HG03575 (cell line): ENCODE results near the gene CCDC7.
"Not testable (repeated sequence)": the region's sequence is repeated elsewhere in the genome, so short reads cannot be mapped to it uniquely, and the experiment has no call there.

ENCODE experiments used
- ATAC-seq: cut with Tn5 transposase; IDR thresholded peaks from one replicate; pipeline ENCODE4 v1.9.1; 2021; ENCODE audit not compliant: unreplicated experiment, insufficient number of reproducible peaks, low FRiP score; ENCODE audit errors: extremely low read depth

The CCDC7 gene

GRCh38 chr10:32661346-32661745 lies 215.4 kb downstream of the CCDC7 start:
- ATAC-seq, result no peak

DNA sequence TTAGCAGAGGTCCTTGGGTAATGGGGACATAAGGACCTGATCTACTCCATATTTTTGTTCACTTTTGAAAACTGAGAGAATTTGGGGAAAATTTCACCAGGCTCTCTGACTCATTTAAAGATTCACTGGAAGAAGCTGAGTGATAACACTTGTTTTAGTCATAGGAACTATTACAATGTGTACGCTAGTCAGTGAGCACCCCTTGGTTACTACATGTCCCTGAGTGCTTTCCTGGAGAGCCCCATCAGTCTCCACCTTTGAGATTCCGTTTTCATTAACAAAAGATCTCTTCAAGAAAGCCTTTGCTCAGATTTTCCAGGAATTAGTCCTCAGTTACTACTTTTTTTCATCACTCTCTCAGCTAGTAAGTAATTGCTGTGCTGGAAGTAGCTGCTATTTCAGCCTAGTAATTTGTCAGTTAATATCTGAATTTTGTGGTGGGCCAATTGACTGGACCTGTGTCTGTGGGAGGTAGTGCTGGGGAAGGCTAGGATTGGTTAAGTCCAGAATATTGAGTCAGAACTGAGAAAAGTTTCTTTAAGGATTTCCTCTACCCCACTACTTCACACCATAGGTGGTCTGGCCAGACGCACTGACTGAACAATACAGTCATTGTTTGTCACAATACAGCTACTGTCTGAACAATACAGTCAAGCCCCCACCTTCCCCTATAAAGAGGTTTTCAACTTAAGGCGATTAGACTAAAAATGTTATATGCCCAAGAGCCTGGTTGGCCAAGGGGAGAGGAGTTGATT lies 235.0 kb downstream of the CCDC7 start:
- no peak for ATAC-seq

GRCh38 chr10:32684291-32684690 lies 238.4 kb downstream of the CCDC7 start:
- no peak for ATAC-seq

DNA sequence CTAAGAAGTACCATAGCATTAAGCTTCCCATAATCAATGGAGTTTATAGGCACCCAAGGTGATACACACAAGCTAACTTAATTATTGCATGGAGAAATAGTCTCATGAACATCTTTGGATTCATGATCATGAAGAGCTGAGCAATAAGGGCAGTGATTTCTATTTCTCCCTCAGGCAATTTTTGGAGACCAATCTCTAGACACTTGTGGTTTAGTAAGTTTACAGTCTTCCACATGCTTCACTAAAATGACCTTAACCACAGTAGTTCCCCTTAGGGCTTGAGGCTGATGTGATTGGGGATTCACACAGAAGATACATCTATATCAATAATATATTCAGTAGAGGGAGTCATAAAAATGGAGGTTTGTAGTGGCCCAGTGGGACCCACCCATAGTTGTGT lies 241.2 kb downstream of the CCDC7 start:
- no peak for ATAC-seq

DNA sequence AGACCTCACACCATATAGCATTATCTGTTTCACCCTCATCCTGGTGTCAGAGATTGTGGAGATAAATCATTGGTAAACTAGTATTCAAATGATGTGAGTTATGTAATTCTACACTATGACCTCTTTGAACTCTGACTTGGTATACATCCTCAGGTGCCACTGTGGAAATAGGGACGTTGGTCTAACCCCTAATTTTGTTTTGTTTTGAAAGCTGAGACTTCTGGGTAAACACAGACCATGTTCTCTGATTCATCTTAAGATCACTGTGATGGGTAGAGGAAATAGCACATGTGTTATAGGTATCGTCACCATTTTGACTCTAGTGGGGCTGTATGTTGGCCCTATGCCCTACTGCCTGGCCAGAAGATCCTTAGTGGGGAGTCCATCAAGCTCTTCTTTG lies 241.6 kb downstream of the CCDC7 start:
- no peak for ATAC-seq

DNA sequence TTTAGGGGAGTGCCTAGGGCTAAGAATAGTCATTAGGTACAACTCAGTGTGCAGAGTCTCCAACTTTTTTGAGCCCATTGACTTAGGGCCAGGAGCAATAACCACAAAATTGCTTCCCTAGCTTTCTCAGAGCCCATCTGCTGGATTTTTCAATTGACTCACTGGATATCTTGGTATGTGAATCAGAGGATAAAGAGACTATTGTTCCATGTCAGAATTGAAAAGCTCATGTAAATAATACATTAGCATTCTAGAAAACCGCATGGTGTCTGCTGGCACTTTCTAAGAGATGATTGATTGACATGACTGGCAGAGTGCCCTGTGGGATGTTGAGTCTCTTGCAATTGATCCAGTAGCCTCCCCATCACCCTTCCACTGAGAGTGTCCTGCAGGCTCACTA lies 246.2 kb downstream of the CCDC7 start:
- no peak for ATAC-seq

DNA sequence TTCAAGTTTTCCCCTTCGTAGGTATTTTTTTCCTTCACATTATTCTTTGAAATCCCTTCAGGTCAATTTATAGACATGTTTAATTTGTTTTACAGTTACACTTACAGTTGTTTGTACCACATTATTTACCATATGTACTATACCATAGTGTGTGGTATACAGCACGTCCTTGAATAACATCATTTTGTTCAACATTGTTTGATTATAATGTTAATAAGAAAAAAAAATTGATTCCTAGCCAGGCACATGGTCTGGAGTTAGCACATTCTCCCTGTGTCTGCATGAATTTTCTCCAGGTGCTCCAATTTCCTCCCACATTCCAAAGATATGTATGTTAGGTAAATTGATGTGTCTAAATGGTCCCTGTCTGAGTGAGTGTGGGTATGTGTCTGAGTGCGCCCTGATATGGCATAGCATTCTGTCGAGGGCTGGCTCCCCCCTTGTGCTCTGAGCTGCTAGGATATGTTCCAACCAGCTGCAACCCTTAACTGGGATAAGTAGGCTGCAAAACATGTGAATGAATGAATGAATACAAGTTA lies 247.6 kb downstream of the CCDC7 start:
- ATAC-seq, result no peak

GRCh38 chr10:32699683-32700082 lies 253.7 kb downstream of the CCDC7 start:
- ATAC-seq, result not testable (repeated sequence)

DNA sequence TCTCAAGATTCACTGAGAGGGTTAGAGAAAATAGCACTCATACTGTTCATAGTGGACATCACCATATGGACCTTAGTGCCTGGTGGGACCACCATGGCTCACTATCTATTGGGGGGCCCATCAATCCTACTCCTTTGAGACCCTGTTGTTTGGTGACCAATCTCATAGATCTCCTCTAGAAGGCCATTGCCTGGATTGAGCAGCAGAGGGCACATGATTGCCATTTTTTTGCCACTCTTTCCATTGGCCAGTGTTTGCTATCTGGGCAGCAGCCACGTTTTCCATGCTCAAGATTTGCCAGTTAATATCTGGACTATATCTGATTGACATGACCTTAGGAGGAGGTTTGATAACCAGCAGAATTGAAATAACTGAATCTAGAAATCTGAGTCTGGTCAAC lies 267.6 kb downstream of the CCDC7 start:
- ATAC-seq, result no peak

DNA sequence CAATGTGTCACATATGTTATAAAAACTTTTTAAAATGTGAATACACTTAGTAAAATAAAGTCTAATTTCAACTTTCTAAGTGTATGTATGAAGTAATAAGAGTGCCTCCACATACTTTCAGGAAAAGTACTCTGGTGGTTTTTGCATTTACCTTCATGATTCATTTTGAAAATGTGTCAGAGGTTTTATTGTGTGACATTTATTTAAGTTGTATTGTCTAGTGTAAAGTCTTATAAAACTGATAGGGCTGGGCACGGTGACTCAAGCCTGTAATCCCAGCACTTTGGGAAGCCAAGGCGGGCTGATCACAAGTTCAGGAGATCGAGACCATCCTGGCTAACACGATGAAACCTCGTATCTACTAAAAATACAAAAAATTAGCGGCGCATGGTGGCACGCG lies 285.6 kb downstream of the CCDC7 start:
- ATAC-seq, result no peak

GRCh38 chr10:32738958-32739357 lies 293.0 kb downstream of the CCDC7 start:
- ATAC-seq, result no peak

DNA sequence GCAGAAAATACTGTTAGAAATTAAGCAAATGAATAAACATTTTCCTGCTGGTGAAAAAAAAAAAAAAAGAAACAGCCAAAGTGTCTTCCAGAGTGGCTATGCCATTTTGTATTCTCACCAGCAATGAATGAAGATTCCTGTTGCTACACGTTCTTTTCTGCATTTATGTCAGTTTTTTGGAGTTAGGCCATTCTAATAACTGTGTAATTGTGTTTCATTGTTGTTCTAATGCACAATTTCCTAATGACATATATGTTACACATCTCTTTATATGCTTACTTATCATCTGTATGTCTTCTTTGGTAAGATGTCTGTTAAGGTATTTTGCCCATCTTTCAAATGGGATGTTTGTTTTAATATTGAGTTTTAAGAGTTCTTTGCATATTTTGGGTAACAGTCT lies 298.4 kb downstream of the CCDC7 start:
- no peak for ATAC-seq

DNA sequence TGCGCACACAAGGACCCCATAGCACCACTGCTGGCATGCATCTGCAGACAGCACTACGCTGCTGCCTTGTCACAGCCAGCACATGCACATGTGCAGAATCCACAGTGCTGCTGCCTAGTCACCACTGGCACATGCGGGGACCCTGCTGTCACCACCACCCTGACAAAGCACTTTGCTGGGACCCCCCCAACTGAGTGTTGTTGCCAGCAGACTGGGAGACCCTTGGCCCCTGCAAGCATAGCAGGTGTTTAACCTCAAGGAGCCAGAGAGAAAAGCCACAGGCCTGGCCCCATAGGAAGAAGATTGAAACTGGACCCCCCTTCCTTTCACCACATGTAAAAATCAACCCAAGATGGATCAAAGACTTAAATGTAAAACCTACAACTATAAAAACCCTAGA lies 300.9 kb downstream of the CCDC7 start:
- no peak for ATAC-seq

GRCh38 chr10:32751582-32751981 lies 305.6 kb downstream of the CCDC7 start:
- ATAC-seq, result no peak

DNA sequence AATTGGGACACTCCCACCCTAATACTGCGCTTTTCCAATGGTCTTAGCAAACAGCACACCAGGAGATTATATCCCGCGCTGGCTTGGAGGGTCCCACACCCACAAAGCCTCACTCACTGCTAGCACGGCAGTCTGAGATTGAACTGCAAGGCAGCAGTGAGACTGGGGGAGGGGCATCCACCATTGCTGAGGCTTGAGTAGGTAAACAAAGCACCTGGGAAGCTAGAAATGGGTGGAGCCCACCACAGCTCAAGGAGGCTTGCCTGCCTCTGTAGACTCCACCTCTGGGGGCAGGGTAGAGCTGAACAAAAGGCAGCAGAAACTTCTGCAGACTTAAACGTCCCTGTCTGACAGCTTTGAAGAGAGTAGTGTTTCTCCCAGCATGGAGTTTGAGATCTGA lies 309.0 kb downstream of the CCDC7 start:
- ATAC-seq, result not testable (repeated sequence)

DNA sequence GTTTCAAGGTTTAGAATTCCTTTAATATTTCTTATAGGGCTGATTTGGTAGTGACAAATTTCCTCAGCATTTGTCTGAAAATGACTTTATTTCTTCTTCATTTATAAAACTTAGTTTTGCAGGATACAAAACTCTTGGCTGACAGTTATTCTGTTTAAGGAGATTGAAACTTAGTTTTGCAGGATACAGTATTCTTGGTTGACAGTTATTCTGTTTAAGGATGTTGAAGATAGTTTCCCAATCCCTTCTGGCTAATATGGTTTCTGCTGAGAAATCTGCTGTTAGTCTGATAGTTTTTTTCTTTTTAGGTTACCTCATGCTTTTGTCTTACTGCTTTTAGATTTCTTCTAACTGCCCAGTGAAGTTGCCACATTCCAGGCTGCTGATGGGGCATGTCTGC lies 325.3 kb downstream of the CCDC7 start:
- ATAC-seq, result no peak

DNA sequence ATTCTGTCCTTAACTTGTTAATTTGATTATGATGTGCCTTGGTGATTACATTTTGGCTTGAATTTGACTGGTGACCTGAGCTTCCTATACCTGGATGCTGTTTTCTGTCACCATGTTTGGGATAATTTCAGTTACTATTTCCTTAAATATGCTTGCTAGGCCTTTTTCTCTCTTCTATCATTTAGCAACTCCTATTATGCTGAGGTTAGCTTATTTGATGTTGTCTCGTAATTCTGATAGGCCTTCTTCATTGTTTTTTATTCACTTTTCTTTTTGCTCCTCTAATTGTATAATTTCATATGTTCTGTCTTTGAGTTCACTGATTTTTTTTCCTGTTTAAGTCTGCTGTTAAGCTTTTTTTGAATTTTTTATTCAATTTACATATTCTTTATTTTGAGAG lies 327.2 kb downstream of the CCDC7 start:
- no peak for ATAC-seq

DNA sequence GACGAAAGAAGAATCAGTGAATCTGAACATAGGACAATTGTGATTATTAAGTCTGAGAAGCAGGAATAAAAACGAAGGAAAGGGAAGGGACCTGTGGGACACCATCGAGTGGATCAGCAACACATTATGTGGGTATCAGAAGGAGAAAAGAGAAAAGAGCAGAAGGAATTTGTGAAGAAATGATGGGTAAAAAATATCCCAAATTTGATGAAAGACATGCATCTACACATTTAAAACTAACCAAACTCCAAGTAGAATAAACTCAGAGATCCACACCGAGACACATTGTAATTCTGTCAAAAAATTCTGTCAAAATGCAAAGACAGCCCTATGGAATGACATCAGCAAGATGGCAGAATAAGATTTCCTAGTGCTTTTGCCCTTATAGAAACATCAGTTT lies 341.0 kb downstream of the CCDC7 start:
- no peak for ATAC-seq

DNA sequence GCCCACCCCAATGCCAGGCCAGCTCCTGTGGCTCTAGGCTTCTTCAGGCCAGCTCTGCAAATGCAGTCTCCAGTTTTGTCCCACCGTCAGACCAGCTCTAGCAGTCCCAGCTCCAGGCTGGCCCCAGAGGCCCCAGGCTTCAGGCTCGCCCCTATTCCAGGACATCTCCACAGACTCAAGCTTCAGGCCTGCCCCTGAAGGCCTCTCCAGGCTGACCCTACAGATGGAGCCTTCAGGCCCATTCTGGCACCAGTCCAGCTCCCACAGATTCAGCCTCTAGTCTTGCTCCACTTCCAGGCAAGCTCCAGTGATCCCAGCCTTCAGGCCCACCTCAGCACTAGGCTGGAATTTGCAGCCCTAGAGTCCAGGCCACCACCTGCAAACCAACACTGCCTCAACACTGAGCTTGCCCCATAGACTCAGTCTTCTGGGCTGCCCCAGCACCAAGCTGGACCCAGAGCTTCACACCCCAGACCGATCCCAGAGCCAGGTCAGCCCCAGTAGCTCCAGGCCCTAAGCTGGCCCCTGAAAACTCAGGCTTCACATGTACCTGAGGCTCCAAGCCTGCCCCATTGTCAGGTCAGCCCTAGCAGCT lies 341.8 kb downstream of the CCDC7 start:
- ATAC-seq, result no peak

- ATAC-seq, result no peak
Measured at GRCh38 chr10:32788359-32788758, 342.4 kb downstream of the CCDC7 start.

DNA sequence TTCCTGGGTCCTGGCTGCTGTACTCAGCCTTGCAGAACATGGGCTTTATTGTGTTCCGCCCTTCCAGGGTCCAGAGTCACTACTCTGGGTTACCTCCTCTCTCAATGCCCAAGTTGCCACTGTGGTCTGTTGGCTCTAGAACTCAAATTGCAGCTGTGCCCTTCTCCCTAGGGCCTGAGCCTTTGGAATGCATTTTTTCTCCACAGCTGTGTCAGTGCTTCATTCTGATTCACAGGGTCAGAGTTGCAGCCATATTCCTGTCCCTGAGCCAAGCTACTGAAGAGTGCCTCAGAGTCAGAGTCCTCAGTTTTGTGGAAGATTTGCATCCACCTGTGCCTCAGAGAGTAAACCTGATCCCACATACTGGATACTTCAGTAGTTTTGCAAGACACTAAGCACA lies 344.5 kb downstream of the CCDC7 start:
- ATAC-seq, result no peak
